Calu3 (cell line): ENCODE results near the gene ARHGAP22. TPM values are rescaled to one million over a fixed set of nuclear protein-coding genes. Genes with fewer than 3 reads are reported as not detected.

Experiments used
- BruUV-seq: library from RNA; stranded (reverse); fragments of 400-500 nt; replicated peaks from 2 replicates; lab custom pipeline; 2021; lab: Mats Ljungman, UMichigan
- CTCF ChIA-PET: fragments of 300-600 bp; sonication (Branson Sonifier 250); formaldehyde crosslinking; loops from one replicate; lab custom pipeline; 2022; ENCODE audit warnings: antibody characterized with exemption; lab: Charles Lee
- DNase-seq: peaks from one replicate; pipeline ENCODE4 v3.0.0; 2022
- H3K27ac Mint-ChIP-seq: one replicate; pipeline ENCODE4 v1.8.0; 2022; ENCODE audit warnings: mixed read lengths; ENCODE audit not compliant: unreplicated experiment
- H3K27me3 Mint-ChIP-seq: one replicate; pipeline ENCODE4 v1.8.0; 2022; ENCODE audit warnings: mixed read lengths; ENCODE audit not compliant: unreplicated experiment
- H3K36me3 Mint-ChIP-seq: one replicate; pipeline ENCODE4 v1.8.0; 2022; ENCODE audit warnings: mild to moderate bottlenecking, moderate library complexity, mixed read lengths; ENCODE audit not compliant: insufficient read depth, unreplicated experiment
- H3K4me1 Mint-ChIP-seq: one replicate; pipeline ENCODE4 v1.8.0; 2022; ENCODE audit warnings: mild to moderate bottlenecking, low read depth, mixed read lengths; ENCODE audit not compliant: unreplicated experiment
- H3K4me3 Mint-ChIP-seq: one replicate; pipeline ENCODE4 v1.8.0; 2022; ENCODE audit warnings: mild to moderate bottlenecking, low read depth, moderate library complexity, mixed read lengths; ENCODE audit not compliant: unreplicated experiment
- H3K9me3 Mint-ChIP-seq: one replicate; pipeline ENCODE4 v1.8.0; 2022; ENCODE audit warnings: low read depth, mixed read lengths; ENCODE audit not compliant: unreplicated experiment
- intact Hi-C: fragments of 100-400 bp; cut with micrococcal nuclease; formaldehyde crosslinking; loops from one replicate; pipeline ENCODE4 v1.10.0; 2022; ENCODE audit not compliant: unreplicated experiment
- total RNA-seq: library from RNA; stranded (reverse); gene quantifications from 2 replicates; pipeline ENCODE4 v1.2.3, GENCODE V29; 2022
- TF ChIP-seq, protein P1 (sequence below): fragments of 200-600 bp; IDR thresholded peaks from one replicate; pipeline ENCODE4 v1.8.0; 2022; ENCODE audit warnings: antibody characterized with exemption; ENCODE audit not compliant: unreplicated experiment

The ARHGAP22 gene
- total RNA-seq, 1 experiment from 2014 or later: 1.0 TPM

DNA sequence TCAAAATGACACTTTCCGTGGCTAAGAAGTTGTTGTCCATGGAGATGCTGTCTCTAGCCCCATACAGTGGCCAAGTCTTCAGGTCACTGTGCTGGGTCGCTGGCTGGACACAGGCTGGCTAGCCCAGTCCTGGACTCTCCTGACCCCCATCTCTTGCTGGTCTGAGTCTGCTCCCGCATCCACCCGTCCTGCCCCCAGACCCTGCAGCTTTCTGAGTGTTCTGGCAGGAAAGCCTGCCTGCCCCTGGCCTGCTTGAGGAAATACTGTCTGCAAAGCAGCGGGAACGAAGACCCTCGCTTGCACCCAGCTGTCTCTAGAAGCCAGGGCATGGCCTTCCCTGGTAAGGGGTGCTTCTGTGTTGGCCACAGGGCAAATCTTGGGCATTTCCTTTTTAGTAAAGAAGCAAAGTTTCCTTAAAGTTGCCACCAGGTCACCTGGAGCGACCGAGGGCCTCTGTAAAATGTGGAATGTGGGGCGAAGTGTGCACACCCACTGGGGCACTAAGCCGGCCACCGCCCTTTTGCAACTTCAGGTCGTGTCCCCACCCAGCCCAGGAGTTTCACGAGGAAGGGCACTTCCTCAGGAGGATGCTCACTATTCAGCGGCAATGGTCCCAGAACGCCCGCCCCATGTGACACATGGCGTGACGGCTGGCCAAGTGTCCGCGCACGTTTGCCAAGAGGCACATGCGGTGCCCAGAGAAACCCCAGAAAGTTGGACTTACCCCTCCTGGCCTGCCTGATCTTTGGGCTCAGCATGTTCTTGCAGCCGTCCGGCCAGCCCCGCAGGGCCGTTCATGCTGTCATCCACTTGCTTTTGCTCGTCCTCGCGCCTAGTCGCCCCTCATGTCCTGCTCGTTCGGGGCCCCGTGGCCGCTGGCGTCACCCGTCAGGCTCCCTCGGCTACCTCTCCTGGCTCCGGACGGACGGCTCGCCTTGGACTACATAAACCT is 558 bp downstream of the ARHGAP22 start:
- Mint-ChIP-seq H3K4me3 (peak overlapping the region; percentile 57), H3K4me1 (no peaks in the 10 kb centered on the region), H3K9me3 (no peaks in the 10 kb centered on the region), H3K27ac (no peak overlapping the region), H3K27me3 (peaks cover 66% of the 10 kb centered on the region), H3K36me3 (no peaks in the 10 kb centered on the region)
- intact Hi-C loops: no loop called here
- BruUV-seq: no TSS peak
- CTCF ChIA-PET: interaction anchor here (0.6 to 0.7 kb wide), 2 partner anchors 48 to 56 kb away, joined by 3 read pairs; no protein-coding TSS in a partner anchor
- no peak for DNase-seq
- TF ChIP-seq, protein P1, sequence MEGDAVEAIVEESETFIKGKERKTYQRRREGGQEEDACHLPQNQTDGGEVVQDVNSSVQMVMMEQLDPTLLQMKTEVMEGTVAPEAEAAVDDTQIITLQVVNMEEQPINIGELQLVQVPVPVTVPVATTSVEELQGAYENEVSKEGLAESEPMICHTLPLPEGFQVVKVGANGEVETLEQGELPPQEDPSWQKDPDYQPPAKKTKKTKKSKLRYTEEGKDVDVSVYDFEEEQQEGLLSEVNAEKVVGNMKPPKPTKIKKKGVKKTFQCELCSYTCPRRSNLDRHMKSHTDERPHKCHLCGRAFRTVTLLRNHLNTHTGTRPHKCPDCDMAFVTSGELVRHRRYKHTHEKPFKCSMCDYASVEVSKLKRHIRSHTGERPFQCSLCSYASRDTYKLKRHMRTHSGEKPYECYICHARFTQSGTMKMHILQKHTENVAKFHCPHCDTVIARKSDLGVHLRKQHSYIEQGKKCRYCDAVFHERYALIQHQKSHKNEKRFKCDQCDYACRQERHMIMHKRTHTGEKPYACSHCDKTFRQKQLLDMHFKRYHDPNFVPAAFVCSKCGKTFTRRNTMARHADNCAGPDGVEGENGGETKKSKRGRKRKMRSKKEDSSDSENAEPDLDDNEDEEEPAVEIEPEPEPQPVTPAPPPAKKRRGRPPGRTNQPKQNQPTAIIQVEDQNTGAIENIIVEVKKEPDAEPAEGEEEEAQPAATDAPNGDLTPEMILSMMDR: no peak

DNA sequence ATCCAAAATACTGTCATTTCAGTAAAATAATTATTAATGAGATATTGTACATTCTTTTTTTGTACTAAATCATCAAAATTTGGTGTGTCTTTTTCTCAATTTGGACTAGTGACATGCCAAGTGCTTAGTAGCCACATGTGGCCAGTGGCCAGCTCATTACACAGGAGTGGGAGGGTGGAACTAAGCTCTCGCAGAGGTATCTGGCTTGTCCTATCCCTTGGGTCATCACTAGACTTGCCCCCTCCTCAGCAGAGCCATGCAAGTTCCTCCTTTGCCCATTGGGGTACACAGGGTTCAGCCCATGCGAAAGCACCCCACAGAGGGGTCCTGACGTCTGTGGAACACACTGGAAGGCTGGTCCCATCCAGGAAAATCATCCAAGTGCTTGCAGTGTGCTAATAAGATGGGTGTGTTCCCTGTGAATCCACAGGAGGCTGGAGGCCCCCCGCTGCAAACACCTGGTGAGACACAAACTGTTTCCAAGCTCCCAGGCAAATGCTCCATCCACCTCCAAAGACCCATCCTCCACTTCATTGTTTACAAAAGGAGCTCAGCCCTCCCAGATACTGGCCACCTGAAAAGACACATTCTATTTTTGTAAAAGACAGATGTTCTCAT is 1.3 kb downstream of the ARHGAP22 start:
- intact Hi-C loops: no loop called here
- no peaks in the 10 kb centered on the region for H3K36me3 Mint-ChIP-seq
- no peak overlapping the region for H3K27ac Mint-ChIP-seq
- H3K9me3 Mint-ChIP-seq: no peaks in the 10 kb centered on the region
- TF ChIP-seq, protein P1: no peak
- no peaks in the 10 kb centered on the region for H3K4me1 Mint-ChIP-seq
- CTCF ChIA-PET: interaction anchor here (1.1 kb wide), 1 partner anchor 9 kb away, joined by 3 read pairs; no protein-coding TSS in a partner anchor
- peaks cover 68% of the 10 kb centered on the region for H3K27me3 Mint-ChIP-seq
- no peak overlapping the region for H3K4me3 Mint-ChIP-seq
- no TSS peak for BruUV-seq
- no peak for DNase-seq

DNA sequence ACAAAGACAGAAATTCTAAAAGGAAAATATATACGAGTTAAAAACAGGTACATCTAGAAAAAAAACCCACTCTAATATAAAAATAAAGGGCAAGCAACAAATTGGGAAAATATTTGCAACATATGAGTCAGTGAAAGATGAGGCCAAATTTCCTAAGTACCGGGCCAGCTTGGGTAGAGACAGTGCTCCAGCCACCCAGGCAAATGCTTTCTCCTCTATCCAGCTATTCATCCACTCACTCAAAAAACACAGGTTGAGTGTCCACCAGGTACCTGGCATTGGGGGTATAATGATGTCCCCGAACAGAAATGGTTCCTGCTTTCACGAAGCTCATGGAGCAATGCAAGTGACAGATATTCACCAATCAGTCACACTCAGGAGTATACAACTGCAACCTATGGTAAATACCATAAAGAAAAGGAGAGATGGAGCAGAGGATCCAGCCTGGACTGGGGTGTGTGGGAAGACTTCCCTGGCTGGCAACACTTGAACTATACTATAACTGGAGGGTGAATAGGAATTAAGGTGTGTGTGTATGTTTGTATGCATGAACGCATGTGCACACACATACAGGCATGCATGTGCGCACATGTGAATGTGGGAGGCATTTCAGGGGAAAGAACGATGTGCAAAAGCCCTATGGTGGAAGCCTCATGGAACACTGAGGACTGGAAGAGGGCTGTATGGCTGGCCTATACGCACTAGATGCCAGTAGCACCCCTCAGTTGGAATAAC is 2.3 kb downstream of the ARHGAP22 start:
- peaks cover 76% of the 10 kb centered on the region for H3K27me3 Mint-ChIP-seq
- CTCF ChIA-PET: interaction anchor here (1.1 kb wide), 1 partner anchor 8 kb away, joined by 3 read pairs; no protein-coding TSS in a partner anchor
- no TSS peak for BruUV-seq
- H3K27ac Mint-ChIP-seq: no peak overlapping the region
- intact Hi-C loops: no loop called here
- H3K4me1 Mint-ChIP-seq: no peaks in the 10 kb centered on the region
- DNase-seq: no peak
- H3K36me3 Mint-ChIP-seq: no peaks in the 10 kb centered on the region
- TF ChIP-seq, protein P1: no peak
- no peaks in the 10 kb centered on the region for H3K9me3 Mint-ChIP-seq
- no peak overlapping the region for H3K4me3 Mint-ChIP-seq

GRCh38 chr10:48601789-48602188 is 3.1 kb downstream of the ARHGAP22 start:
- no TSS peak for BruUV-seq
- CTCF ChIA-PET: no interaction called here
- TF ChIP-seq, protein P1: no peak
- Mint-ChIP-seq H3K4me1 (no peaks in the 10 kb centered on the region), H3K27me3 (peaks cover 76% of the 10 kb centered on the region), H3K9me3 (no peaks in the 10 kb centered on the region), H3K27ac (no peak overlapping the region), H3K36me3 (no peaks in the 10 kb centered on the region), H3K4me3 (no peak overlapping the region)
- no peak for DNase-seq
- intact Hi-C loops: no loop called here
